DMS 273 treated with DMSO at 0.1 percent for 48 hours (cell line): ENCODE data around the gene DAB1.

Experiments
- DNase-seq: peaks from one replicate; lab custom pipeline; 2025; lab: John Stamatoyannopoulos, UW

DAB1 gene

GRCh38 chr1:57072401-57073110, 351.3 kb downstream of the DAB1 start:
- DNase-seq, result no peak

DNA sequence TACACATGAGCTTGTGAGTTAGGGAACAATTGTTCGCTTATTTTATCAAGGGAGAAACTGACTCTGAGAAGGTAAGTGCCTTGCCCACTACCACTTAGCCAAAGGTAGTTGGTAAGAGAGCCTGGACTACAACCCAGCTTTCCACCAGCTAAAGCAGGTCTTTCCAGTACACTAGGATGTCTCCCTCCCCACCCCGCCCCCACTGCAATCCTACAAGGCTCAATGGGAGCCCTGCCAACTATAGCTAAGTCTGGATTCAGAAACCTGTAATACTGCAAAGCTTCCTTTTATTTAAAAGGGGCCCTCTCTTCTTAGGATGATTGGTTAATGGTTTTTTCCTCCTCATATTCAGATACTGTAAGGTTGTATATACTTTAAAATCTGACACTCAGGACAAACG, 356.0 kb downstream of the DAB1 start:
- no peak for DNase-seq

DNA sequence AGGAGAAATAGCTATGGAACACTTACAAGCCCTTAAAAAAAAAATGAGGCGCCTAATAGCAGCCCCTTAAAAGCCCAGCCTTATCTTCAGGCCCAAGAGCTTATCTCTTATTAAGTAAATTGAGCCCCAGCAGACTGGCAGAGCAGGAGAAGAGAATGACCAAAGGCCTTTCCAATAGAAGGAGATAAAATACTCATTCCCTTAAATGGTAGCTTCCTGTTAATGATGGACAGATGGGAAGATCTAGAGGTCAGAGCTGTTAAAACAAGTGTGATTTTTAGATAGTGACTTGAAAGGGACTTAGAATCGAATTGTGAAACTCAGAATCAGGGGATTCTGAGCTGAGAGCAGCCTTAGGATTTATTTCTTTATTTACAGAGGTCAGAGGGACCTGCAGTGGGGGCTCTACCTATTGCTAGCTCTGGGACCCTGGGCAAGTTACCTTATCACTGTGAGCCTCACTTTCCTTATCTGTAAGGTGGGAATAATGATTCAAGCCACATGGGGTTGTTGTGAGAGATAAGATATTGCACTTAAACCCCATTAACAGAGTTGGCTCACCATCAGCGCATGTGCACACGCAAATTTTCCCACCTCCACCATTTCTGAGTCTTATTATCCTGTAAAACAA, 356.8 kb downstream of the DAB1 start:
- no peak for DNase-seq

- no peak for DNase-seq
Observed at GRCh38 chr1:57065442-57065841, 358.4 kb downstream of the DAB1 start.

DNA sequence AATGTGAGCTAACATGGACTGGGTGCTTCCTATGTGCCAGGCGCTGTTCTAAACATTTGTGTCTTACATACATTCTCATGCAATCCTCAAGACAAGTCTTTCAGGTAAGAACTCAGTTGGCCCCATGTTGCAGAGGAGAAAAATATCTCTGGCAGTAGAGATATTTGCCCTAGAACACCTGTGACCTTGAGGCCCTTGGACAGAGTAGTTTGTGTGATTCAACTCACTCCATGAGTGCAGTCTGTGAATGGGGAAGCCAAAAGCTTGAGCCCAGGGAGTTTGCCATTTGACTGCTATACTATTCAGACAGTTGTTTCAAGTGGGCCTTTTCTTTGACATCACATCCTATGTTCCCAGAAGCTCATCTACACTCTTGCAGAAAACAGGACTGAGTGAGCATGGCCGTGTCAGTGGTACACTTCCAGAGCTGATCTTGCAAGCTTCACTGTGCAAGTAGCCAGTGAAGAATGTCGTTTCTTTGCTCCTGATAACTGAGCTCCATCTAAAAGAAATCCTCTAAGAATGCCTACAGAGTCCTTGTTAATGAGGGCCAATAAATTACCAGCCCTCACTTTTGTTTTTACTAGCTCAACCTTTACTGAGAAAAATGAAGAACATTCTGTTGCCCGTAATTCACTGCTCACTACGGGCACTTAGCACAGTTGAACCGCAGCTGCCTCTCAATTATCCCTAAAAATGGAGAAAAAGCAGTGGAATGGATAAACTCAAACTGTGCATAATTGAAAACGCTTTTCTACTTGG, 359.3 kb downstream of the DAB1 start:
- DNase-seq, result no peak

DNA sequence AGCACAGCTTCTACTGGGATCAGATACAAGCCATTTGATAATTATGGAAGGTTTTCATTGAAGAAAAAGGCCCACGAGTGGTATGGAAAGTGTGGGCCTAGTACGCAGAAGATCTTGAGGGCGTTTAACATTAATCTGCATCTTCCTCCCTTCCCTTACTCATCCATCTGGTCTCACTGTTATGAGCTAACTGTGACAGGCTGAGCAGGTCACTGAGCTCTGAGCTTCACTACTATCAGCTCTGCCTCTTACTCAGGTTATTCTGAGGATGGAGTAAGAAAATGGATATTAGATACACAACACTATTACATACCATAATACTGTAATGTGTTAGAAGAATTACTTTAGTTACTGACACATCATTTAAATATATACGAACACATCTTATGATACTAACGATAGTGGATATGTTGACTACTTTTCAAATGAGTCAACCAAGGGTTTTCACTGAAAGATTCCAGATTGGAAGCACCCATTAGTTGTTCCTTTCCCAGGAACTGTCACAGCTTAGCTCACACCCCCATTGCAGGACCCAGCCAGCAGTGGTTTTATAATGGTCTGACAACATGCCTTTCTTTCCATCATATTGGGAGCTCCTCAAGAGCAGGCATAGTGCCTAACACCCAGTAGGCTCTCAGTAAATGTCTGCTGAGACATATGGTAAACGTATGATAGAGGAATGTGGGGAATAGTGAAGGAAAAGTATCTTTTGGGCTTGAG, 360.3 kb downstream of the DAB1 start:
- no peak for DNase-seq

DNA sequence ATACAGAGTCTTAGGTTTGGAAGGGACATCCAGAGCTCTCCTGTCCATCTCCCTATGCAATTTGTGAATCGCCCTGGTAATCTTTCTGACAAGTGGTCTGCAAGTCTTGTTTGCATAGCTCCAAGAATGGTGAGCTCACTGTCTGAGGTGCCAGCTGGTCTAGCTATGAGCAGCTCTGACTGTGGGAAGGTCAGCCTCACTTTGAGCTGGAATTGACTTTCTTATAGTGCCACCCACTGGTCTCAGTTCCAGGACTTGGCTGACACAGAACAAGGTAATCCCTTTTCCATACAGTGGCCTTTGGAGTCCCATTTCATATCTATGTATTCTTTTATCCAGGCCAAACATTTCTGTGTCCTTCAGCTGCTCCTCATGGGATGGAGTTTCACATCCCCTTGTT, 362.5 kb downstream of the DAB1 start:
- DNase-seq, result peak; percentile 4

GRCh38 chr1:57060451-57060850, 363.4 kb downstream of the DAB1 start:
- no peak for DNase-seq

DNA sequence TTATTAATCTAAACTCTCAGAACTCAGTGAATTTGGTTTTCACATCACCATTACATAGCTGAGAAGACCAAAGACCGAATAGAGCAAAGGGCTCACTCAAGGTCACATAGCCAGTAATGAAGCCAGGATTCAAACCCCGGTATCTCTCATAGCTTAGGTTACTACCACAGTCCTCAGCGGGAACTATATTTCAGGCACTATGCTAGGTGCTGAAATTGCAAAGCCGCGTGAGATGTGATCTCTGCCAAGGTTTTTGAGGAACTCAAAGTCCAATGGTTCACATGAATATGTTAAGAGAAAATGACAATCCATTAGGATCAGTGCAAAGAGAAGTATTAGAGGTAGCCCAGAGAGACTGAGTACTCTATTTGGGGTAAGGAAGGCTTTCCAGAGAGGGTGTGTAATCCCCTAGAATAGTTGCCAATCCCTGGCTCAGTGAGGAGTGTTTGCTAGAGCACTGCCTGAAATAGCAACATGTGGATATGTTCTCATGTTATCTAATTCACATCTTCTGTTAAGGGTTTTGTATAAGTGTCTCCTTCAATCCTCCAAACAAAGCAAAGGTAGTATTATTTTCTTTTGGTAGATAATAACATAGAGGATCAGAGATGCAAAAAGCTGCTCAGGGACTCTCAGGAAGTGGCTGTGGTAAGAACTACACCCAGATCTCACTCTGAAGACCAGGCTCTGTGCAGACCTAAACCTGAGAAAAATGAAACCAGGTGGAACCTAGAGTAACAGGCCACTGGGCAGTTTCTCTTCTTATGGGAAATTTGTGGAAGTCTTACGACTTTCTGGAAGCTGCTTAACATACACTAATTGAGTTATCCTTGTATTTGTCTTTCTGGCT, 365.0 kb downstream of the DAB1 start:
- no peak for DNase-seq

- no peak for DNase-seq
Observed at GRCh38 chr1:57048856-57049255, 375.0 kb downstream of the DAB1 start.

DNA sequence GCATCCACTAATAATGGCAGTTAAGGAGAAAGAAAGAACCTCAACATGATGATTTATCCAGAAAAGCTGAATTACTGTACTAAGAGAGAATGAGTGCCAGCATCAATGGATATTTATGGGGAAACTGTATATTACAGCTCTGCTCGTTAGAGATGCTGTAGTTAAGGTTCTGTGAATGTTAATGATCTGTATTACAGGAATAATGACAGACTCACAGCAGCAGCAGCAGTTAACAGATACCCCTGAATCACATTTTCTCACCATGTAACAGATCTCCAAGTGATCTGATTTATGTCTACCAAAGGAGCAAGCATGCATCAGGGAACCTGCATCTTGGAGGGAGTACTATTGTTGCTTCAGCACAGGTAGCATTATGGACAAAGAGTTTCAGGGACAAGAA, 377.4 kb downstream of the DAB1 start:
- no peak for DNase-seq

- no peak for DNase-seq
Observed at GRCh38 chr1:57041901-57042300, 382.0 kb downstream of the DAB1 start.

DNA sequence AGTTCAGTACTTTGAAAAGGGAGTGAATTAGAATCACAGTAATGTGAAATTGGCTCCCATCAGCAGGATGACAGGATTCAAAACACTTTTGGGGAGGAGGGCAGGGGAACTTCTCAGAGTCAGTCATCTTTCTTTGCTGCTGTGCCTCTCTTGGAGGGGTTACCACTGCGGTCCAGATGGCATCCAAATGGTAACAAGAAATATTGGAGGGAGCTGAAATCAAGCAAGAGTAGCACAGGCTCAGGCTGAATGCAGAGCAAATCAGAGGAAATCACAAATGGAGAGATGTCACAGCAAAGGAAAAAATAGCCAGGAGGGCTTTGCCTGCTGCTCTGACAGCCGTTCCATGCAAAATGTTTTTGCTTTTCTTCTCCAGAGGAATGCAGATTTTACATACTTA, 383.0 kb downstream of the DAB1 start:
- no peak for DNase-seq

DNA sequence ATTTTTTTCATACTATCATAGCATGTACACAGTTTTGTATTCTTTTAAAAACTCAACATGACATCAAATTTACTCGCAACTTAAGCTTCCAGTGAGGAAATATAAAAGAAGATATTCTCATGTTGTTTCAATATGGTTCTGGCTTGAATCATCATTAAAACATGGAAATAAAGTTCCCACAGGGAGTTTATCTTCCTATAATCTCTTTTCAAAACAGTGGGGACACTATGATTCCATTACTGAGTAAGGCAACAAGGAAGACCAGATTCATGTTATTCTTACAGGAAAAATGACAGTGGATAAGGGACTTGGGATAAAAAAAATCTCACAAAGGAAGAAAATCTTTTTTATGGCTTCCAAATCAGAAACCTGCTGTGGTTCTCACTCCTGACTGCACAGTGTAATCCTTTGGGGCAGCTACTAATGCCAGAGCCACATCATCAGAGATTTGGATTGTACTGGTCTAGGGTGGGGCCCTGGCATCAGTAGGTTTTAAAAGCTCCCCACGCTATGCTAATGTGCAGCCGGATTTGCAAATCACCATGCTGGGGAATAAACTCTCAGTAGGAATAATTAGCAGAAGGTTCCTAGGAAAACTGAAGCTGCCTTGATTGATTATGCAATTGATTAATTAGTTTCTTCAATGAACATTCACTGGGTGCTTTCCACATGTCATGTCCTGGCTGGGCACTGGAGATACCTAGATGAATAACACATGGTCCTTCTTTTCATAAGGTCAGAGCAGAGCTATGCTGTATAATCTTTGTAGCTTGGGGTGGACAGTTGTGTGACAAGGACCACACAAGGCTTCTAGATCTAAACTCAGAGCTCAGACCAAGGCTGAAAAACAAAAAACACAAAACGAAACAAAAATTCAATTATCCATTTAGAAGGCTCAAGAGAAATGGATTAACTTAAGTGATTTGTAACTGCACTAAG, 386.9 kb downstream of the DAB1 start:
- no peak for DNase-seq

- DNase-seq, result no peak
Observed at GRCh38 chr1:57034713-57035112, 389.1 kb downstream of the DAB1 start.

GRCh38 chr1:57033222-57034001, 390.4 kb downstream of the DAB1 start:
- no peak for DNase-seq

- no peak for DNase-seq
Observed at GRCh38 chr1:57026624-57027354, 397.1 kb downstream of the DAB1 start.

DNA sequence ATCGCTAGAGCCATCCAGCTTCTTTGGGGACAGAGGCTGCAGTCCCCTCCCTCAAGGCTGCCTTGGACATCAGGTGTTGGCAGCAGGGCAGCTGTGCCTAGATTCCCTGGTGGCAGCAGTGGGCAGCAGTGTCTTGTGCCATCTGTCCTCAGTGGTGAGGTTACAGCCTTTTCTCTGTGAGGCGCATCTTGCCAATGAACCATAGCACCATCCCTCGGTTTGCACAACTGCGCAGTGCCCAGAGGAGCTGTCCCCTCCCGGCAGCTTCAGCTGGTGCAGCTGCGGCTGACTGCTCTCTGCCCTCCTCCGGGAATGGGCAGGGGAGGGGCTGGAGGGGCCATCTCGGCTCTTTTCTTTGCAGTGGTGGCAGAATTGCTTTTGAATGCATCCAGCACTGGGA, 399.0 kb downstream of the DAB1 start:
- no peak for DNase-seq

DNA sequence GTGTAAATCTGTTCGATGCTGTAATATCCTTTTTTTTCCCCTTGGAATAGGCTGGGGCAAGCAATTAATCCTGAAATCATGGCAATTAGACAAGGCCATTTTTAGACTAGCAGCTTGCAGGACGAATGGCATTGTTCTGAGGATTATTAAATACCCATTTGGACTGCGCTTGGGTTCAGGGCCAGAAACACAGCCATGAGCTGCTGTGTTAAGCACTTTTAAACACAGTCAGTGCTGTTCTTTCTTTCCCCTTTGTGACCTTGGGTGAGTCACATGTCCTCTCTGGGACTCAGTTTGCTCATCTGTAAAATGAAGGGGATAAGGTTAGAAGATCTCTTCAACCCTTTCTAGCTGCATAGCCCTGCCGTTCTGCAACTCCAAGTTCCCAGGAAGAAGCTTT, 399.4 kb downstream of the DAB1 start:
- DNase-seq, result no peak
